NCI-H1436 treated with DMSO at 0.1 percent for 48 hours (cell line): ENCODE measurements around the gene COQ5.
A peak's percentile ranks its signal among the peaks of the same experiment; 100 is the strongest.
"Not testable (repeated sequence)": the region's sequence is repeated elsewhere in the genome, so short reads cannot be mapped to it uniquely, and the experiment has no call there.

Experiments
- DNase-seq: peaks from one replicate; lab custom pipeline; 2025; lab: John Stamatoyannopoulos, UW

The COQ5 gene

GRCh38 chr12:120528861-120529525 is at the start of gene COQ5:
Gene COQ5, minus strand, starts transcription at chr12:120529158. Its CDS starts 17 bp downstream, at chr12:120529141.
- no peak for DNase-seq

- DNase-seq = no peak
Observed at GRCh38 chr12:120574106-120574505, 45.1 kb upstream of the COQ5 start.

- no peak for DNase-seq
Observed at GRCh38 chr12:120573560-120573959, 44.6 kb upstream of the COQ5 start.

DNA sequence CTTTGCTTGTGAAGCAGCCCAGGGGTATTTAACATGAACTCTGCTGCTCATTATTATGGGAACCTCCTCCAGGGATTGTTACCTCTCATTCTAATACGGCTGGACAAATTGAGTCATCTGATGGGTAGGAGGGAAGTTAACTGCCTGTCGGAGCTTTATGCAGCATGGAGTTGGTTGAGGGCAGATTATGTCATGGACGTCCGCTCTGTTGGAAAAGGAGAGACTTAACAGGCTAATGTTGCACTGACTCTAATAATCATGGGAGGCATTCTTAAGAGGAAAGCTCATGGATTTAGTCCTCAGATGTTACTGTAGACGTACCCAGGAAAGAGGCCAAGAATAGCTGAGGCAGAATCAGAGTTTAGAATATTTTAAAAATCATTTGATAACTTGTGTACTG is 42.3 kb upstream of the COQ5 start:
- DNase-seq = no peak

- no peak for DNase-seq
Observed at GRCh38 chr12:120563495-120563894, 34.5 kb upstream of the COQ5 start.

GRCh38 chr12:120562906-120563305 is 33.9 kb upstream of the COQ5 start:
- DNase-seq = no peak

DNA sequence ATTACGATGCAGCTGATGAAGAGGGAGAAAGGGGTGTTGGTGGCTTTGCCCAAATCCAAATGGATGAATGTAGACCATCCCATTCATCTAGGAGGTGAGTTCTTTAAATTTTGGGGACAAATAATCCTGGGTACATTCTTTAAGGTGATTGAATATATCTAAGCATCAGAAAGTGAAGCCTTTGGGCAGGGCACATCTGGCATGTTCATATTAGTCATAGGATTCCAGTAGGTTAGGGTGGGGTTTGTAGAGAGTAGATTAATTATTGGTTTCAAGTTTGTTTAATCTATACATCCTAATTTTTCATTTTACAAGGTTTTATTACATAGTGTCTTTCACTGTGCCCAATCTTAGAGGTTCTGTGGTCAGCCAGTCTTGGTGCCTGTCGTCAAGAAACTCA is 28.6 kb upstream of the COQ5 start:
- DNase-seq = no peak

GRCh38 chr12:120554678-120555077 is 25.7 kb upstream of the COQ5 start:
- DNase-seq = no peak

DNA sequence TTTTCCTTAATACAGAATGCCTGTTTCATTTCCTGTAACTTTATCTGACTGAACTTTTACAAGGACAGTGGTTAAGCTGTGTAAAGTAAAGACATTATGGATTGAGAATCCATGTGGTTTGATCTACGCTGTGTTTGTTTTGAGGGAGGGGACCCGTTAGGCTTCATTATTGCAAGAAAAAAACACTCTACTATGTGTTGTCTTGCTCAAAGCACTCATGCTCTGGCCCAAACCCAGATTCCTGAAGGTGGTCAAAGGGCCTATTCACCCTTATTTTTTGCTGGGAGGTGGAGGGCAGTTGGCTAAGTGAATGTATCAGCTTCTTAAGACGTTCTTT is 17.1 kb upstream of the COQ5 start:
- DNase-seq = no peak

GRCh38 chr12:120544691-120545090 is 15.7 kb upstream of the COQ5 start:
- DNase-seq = no peak

GRCh38 chr12:120542166-120542565 is 13.2 kb upstream of the COQ5 start:
- no peak for DNase-seq

DNA sequence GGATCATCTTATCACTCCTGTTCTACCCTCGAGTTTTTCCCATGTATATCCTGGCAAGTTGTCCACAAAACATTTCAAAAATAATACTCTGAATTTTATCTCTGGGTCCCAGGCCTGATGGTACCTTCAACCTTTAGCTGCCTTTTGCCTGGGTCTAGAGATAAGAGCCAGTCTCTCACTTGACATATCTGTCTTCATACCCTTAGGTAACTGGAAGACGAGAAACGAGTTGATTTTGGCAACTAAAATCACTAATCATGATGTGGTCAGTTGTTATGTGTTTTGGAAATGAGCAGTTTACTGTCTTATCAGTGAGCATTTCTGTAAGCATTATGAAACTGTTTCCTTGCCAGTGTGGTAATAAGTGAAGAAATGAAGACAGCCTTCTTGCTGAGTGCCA is 11.5 kb upstream of the COQ5 start:
- no peak for DNase-seq

GRCh38 chr12:120539303-120539702 is 10.3 kb upstream of the COQ5 start:
- DNase-seq = no peak

DNA sequence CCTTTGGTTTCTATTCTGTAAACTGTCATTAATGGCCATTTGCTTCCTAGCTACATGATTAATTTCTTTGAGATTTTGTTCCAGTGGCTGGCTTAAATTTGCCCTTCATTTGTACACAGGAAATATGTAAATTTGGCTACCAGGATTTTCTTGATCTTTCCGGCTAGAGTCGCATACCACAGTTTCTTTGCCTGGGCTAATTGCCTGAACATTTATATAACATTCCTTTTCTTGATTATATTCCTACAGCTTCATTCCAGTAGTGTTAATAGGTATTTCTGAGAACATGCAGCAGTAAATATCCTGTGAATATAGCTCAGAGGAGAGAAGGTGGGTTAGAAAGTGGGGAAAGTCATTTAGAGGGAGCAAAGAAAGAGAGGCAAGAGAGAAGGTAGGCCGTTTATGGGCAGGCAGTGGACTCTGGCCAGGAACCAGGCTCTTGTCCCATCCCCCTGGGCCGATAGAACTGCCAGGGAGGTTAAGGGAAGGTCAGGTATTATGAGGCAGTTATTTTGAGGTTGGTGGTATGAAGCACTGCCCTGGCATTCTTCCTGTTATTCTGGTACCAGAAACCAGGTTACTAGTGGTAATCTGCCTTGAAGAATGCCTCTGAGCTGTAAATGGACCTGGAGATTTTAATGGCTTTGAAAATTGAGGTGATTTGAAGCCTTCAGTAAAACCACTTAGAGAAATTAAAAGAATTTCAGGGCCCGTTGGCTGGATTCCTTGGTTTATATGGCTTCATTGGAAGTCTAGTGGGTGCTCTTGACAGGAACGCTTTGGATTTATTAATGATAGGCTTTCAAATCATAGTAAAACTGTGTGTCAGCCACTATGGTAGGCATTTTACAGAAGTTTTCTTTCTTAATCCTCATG is 9.6 kb upstream of the COQ5 start:
- no peak for DNase-seq

GRCh38 chr12:120537856-120538220 is 8.9 kb upstream of the COQ5 start:
- DNase-seq = no peak

GRCh38 chr12:120536064-120536791 is 7.3 kb upstream of the COQ5 start:
- no peak for DNase-seq

DNA sequence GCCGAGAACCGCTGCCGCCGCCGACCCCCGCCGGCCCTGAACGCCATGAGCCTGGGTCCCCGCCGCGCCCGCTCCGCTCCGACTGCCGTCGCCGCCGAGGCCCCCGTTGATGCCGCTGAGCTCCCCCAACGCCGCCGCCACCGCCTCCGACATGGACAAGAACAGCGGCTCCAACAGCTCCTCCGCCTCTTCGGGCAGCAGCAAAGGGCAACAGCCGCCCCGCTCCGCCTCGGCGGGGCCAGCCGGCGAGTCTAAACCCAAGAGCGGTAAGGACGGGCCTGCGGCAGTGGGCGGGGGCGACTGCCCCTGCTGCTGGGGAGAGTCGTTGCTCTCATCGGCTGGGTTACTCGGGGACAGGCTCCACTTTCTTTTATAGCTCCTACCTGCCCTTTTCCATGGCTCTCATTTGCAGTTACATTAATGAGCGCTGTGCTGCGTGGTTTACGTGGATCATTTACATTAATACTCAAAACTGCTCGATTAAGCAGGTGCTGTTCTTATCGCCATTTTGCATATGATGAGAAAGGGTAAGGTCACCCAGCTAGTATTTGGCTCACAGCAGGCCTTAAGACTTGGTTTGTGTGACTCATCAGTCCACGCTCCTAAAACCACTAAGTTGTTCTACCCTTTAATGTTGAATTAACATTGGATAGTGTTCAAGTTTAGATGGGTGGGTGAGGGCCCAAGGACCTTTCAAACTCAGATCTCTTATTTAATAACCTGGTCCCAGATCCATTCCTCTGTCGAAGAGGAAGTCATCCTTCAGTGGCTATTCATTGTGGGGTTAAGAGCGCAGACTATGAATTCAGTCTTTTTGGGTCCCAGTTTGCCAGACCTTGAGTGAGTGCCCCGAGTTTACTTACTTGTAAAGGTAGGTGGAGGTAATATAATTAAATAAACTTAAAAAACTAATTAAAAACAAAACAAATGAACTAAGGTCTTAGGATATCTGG is 6.0 kb upstream of the COQ5 start:
- no peak for DNase-seq

DNA sequence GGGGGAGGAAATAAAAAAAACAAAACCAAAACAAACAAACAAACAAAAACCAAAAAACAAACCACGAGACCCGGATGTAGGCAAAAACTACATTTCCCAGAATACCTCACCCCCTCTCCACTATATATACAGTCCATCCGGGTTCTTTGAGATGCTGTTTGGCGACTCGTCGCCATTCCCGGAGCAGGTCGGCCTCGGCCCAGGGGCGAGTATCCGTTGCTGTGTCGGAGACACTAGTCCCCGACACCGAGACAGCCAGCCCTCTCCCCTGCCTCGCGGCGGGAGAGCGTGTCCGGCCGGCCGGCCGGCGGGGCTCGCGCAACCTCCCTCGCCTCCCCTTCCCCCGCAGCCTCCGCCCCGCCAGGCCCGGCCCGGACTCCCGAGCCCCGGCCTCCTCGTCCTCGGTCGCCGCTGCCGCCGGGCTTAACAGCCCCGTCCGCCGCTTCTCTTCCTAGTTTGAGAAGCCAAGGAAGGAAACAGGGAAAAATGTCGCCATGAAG is 5.3 kb upstream of the COQ5 start, which contains the start of gene RNF10:
Gene RNF10, plus strand, starts transcription at position 154 of the 500 bp plus-strand sequence. CDS start 456 bp downstream, outside the sequence.
- DNase-seq = peak; percentile 48

GRCh38 chr12:120532701-120533238 is 3.8 kb upstream of the COQ5 start:
- no peak for DNase-seq

DNA sequence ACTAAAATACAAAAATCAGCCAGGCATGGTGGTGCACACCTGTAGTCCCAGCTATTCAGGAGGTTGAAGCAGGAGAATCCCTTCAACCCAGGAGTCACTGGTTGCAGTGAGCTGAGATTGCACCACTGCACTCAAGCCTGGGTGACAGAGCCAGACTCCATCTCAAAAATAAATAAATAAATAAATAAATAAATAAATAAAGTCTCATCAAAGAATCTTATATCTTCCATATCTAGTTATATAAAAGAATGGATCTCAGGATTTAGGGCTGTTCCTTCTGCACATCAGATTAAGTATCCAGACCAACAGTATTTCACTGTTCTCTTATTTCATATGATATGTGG is 1.4 kb upstream of the COQ5 start:
- not testable (repeated sequence) for DNase-seq
